Prostate gland (tissue), 2 donors: ENCODE results near the gene HSF4. TPM values are rescaled to one million over a fixed set of nuclear protein-coding genes. Genes with fewer than 3 reads are reported as not detected.

Source experiments
- DNase-seq: peaks from one replicate; pipeline ENCODE4 v3.0.0-alpha.2; 2019; ENCODE audit warnings: low spot score
- H3K27ac ChIP-seq, 2 donors: fragments of 200-600 bp; sonication (generic); 2 replicates each; pipeline ENCODE4 v1.5.1; 2017 to 2019
- H3K27me3 ChIP-seq: fragments of 200-600 bp; sonication (generic); replicated peaks from 2 replicates; pipeline ENCODE4 v1.5.1; 2019; ENCODE audit not compliant: insufficient read depth
- H3K36me3 ChIP-seq, 2 donors: fragments of 200-600 bp; sonication (generic); 1 replicate in 1 of 2; 2 replicates in 1 of 2; pipeline versions ENCODE4 v1.5.1 to v1.8.1; 2017 to 2019
- H3K4me1 ChIP-seq: fragments of 200-600 bp; sonication (generic); replicated peaks from 2 replicates; pipeline ENCODE4 v1.5.1; 2019
- H3K4me3 ChIP-seq, 2 donors: fragments of 200-600 bp; sonication (generic); 2 replicates each; pipeline ENCODE4 v1.5.1; 2017 to 2019
- H3K9me3 ChIP-seq: fragments of 200-600 bp; sonication (generic); 2 replicates; pipeline ENCODE4 v1.5.1; 2017
- CTCF ChIP-seq, 4 experiments: fragments of 200-600 bp in 2 of 4; fragments of 450-650 bp in 2 of 4; sonication (generic) in 2 of 4; IDR thresholded peaks; 1 replicate in 3 of 4; 2 replicates in 1 of 4; pipeline ENCODE4 v1.5.1; 2016 to 2019; ENCODE audit warnings: antibody characterized with exemption in 4 of 4, mild to moderate bottlenecking in 2 of 4, moderate library complexity in 2 of 4
- POLR2A ChIP-seq: fragments of 450-650 bp; IDR thresholded peaks from one replicate; pipeline ENCODE4 v1.6.1; 2016; ENCODE audit warnings: antibody characterized with exemption, mild to moderate bottlenecking
- POLR2AphosphoS5 ChIP-seq: sonication (generic); formaldehyde crosslinking; IDR thresholded peaks from one replicate; pipeline ENCODE4 v1.6.1; 2017; ENCODE audit warnings: antibody characterized with exemption
- WGBS: methylation state at CpG from one replicate; pipeline ENCODE4 v1.1.5; 2018; 5-methylcytosine and 5-hydroxymethylcytosine counted together
- intact Hi-C: fragments of 100-400 bp; cut with DNase I; formaldehyde crosslinking; loops from one replicate; pipeline ENCODE4 v1.14.2; 2022
- total RNA-seq, 2 donors: library from RNA; depleted of rRNA; stranded (reverse); fragments of >200 nt; gene quantifications; one replicate each; pipeline ENCODE4 v1.1.0, GENCODE V29; 2016

Gene HSF4
- total RNA-seq, 2 donors from 2014 or later, result 109 to 137 TPM

DNA sequence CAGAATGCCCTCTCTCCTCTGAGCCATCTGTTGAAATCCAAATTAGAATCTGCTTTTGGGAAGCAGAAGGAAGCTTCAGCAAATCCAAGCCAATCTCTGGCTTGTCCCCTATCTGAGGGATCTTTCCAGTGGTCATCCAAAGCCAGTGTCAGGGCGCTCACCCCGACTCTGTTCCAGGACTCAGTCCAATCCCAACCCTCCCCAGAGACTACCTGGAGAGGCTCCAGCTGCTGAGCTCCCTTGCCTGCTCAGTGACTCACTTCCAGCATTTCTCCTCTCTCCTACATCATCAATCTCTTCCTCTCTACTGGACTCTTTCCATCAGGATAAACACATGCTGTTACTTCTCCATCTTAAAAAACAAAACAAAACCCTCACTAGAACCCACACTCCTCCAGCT lies 16.8 kb downstream of the HSF4 start:
- H3K4me3 ChIP-seq, result no peak overlapping the region
- TF ChIP-seq POLR2AphosphoS5 (no peak), CTCF (IDR thresholded peaks at IDR 0.05) (no peak), POLR2A (no peak)
- no peak for DNase-seq
- H3K36me3 ChIP-seq, result no peaks in the 10 kb centered on the region
- H3K9me3 ChIP-seq, result no peaks in the 10 kb centered on the region
- 65% methylated on average over 2 of the region's 2 CpGs for whole genome bisulfite sequencing
- intact Hi-C loops, result no loop called here
- H3K27me3 ChIP-seq, result no peaks in the 10 kb centered on the region
- H3K27ac ChIP-seq, result no peak overlapping the region
- peaks cover 21% of the 10 kb centered on the region for H3K4me1 ChIP-seq

- Histone ChIP-seq H3K4me1 (peaks cover 21% of the 10 kb centered on the region), H3K36me3 (no peaks in the 10 kb centered on the region), H3K4me3 (no peak overlapping the region), H3K9me3 (no peaks in the 10 kb centered on the region), H3K27ac (no peak overlapping the region), H3K27me3 (no peaks in the 10 kb centered on the region)
- intact Hi-C loops, result no loop called here
- WGBS, result 70% methylated on average over 2 of the region's 2 CpGs
- DNase-seq, result no peak
- TF ChIP-seq CTCF (IDR thresholded peaks at IDR 0.05) (no peak), POLR2A (no peak), POLR2AphosphoS5 (no peak)
These were observed 17.7 kb downstream of the HSF4 start for GRCh38 chr16:67182288-67182687.

DNA sequence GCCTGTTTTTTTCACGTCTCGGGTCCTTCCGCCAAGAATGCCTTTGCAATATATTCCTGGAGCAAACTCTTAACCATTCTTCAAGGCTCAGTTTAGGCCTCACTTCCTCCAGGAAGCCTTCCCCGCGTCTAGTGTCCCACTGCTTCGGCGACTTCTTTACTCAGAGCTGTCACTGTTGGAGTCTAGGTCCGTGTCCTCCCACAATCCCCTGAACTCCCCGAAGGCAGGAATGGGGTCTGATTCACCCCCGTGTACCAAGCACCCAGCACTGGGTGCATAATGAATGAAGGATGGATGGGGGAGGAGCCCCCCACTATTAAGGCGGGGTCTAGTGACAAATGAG lies 18.7 kb downstream of the HSF4 start:
- WGBS, result 9% methylated on average over 11 of the region's 11 CpGs
- intact Hi-C loops, result no loop called here
- TF ChIP-seq CTCF (IDR thresholded peaks at IDR 0.05), result no peak
- TF ChIP-seq POLR2AphosphoS5, result no peak
- no peak for TF ChIP-seq POLR2A
- Histone ChIP-seq H3K36me3 (no peaks in the 10 kb centered on the region), H3K4me1 (peaks cover 14% of the 10 kb centered on the region), H3K27ac (peak overlapping the region; percentile 98), H3K9me3 (no peaks in the 10 kb centered on the region), H3K4me3 (peak overlapping the region; percentile 70 to 82), H3K27me3 (no peaks in the 10 kb centered on the region)
- no peak for DNase-seq

DNA sequence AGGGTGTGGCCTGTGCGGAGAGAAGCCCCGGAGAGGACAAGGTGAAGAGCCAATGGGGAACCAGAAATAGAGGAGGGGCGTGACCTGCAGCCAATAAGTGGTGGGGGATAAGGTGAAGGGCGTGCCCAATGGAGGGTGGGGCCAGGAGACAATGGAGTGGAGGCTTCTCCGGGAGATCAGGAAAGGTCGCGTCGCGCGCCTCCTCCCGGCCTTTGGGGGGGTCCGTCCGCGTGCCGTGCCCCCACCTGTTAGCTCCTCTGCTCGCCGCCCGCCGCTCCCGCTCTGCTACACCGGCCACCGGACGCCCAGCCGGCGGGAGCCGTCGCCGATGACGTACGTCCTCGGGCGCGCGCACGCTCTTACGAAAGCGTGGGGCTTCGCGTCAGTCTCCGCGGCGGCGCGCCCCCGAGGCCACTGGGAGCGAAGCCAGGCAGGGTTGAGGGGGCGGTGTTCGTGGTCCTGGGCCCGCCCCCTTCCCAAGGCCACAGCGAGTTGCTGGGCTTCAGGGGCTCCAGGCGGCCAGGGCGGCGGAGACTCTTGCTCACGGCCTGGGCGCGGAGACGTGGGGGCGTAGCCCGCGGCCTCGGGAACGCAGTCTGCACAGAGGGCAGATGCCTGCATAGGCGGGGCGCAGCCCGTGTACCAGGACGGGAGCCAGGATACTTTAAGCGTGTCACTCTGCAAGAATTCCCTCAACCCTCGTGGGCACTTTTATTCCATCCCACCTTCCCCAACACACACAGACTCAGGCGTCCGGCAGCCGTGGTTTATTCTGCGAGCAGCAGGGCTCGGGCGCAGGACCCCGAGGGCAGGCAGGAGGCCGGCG lies 19.3 kb downstream of the HSF4 start, which contains the start of gene MATCAP1:
TSS of gene MATCAP1 (minus strand) at position 337 of the 826 bp plus-strand sequence. CDS start 3,353 bp downstream, outside the sequence.
- intact Hi-C loops, result loop anchor here (2.0 kb wide), 1 partner anchor 207 kb away; no protein-coding TSS in a partner anchor
- peak; percentile 96 for DNase-seq
- H3K9me3 ChIP-seq, result no peaks in the 10 kb centered on the region
- TF ChIP-seq POLR2A, result peak; percentile 45
- TF ChIP-seq CTCF (IDR thresholded peaks at IDR 0.05), result peak in 1 of 4 experiments; percentile 19
- peak; percentile 74 for TF ChIP-seq POLR2AphosphoS5
- H3K36me3 ChIP-seq, result no peaks in the 10 kb centered on the region
- 0% methylated on average over 54 of the region's 77 CpGs for WGBS
- H3K27ac ChIP-seq, result peak within 1 kb of the TSS; percentile 98
- no peaks in the 10 kb centered on the region for H3K27me3 ChIP-seq
- H3K4me1 ChIP-seq, result peaks cover 14% of the 10 kb centered on the region
- H3K4me3 ChIP-seq, result peak within 1 kb of the TSS; percentile 70 to 82
